Activated B cell treated with CpG ODN at 0.5 μM for 24 hours (primary cell): ENCODE data around the gene GPR26. TPM values are rescaled to one million over a fixed set of nuclear protein-coding genes. Genes with fewer than 3 reads are reported as not detected.

ENCODE experiments used
- ATAC-seq: fragments of 200-7000 bp; cut with Tn5 transposase; one replicate; pipeline ENCODE4 v1.10.0; 2021; ENCODE audit warnings: low read depth, mild to moderate bottlenecking, moderate library complexity
- CTCF ChIA-PET: fragments of 350-600 bp; sonication (Branson Sonifier 250); formaldehyde crosslinking; loops from one replicate; lab custom pipeline; 2021; ENCODE audit warnings: antibody characterized with exemption; lab: Charles Lee
- POLR2A ChIA-PET: fragments of 350-600 bp; sonication (Branson Sonifier 250); formaldehyde crosslinking; loops from one replicate; lab custom pipeline; 2021; ENCODE audit warnings: antibody characterized with exemption; lab: Charles Lee
- DNase-seq: peaks from one replicate; pipeline ENCODE4 v3.0.0; 2022
- H3K27ac Mint-ChIP-seq: one replicate; pipeline ENCODE4 v1.8.0; 2020; ENCODE audit warnings: mixed read lengths
- H3K27me3 Mint-ChIP-seq: one replicate; pipeline ENCODE4 v1.8.0; 2021; ENCODE audit warnings: mixed read lengths
- H3K36me3 Mint-ChIP-seq: one replicate; pipeline ENCODE4 v1.8.0; 2021; ENCODE audit warnings: low read depth, mixed read lengths
- H3K4me1 Mint-ChIP-seq: one replicate; pipeline ENCODE4 v1.8.0; 2021; ENCODE audit warnings: mixed read lengths
- H3K4me3 Mint-ChIP-seq: one replicate; pipeline ENCODE4 v1.8.0; 2020; ENCODE audit warnings: mild to moderate bottlenecking, mixed read lengths
- H3K9me3 Mint-ChIP-seq: one replicate; pipeline ENCODE4 v1.8.0; 2020; ENCODE audit warnings: mixed read lengths
- intact Hi-C: fragments of 100-400 bp; cut with micrococcal nuclease; formaldehyde crosslinking; loops from one replicate; pipeline ENCODE4 v1.15.1; 2024
- total RNA-seq: library from RNA; stranded (reverse); gene quantifications from 2 replicates; pipeline ENCODE4 v1.2.3, GENCODE V29; 2022
- TF ChIP-seq, protein P1 (sequence below): fragments of 200-600 bp; IDR thresholded peaks from one replicate; pipeline ENCODE4 v1.8.0; 2022; ENCODE audit warnings: antibody characterized with exemption, mild to moderate bottlenecking

Gene GPR26
- total RNA-seq, result not detected in 2 replicates

DNA sequence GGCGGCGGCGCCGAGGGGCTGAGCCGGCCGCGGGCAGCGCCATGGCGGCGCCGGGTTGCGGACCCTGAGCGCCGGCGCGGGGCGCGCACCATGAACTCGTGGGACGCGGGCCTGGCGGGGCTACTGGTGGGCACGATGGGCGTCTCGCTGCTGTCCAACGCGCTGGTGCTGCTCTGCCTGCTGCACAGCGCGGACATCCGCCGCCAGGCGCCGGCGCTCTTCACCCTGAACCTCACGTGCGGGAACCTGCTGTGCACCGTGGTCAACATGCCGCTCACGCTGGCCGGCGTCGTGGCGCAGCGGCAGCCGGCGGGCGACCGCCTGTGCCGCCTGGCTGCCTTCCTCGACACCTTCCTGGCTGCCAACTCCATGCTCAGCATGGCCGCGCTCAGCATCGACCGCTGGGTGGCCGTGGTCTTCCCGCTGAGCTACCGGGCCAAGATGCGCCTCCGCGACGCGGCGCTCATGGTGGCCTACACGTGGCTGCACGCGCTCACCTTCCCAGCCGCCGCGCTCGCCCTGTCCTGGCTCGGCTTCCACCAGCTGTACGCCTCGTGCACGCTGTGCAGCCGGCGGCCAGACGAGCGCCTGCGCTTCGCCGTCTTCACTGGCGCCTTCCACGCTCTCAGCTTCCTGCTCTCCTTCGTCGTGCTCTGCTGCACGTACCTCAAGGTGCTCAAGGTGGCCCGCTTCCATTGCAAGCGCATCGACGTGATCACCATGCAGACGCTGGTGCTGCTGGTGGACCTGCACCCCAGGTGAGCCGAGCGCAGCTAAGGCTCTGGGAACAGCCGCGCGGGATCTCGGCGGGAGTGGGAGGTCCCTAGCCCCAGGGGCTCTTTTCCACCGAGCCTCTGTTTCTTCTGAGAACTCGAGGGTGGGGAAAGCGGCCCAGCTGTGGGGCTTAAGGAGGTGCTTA is at the start of gene GPR26:
Gene GPR26 (plus strand): TSS at position 38 of the 919 bp plus-strand sequence. CDS start 53 bp downstream, at position 91.
- no peaks in the 10 kb centered on the region for H3K36me3 Mint-ChIP-seq
- ChIA-PET POLR2A (no interaction called here), CTCF (no interaction called here)
- H3K27me3 Mint-ChIP-seq, result peaks cover 27% of the 10 kb centered on the region
- H3K27ac Mint-ChIP-seq, result no peak within 1 kb of the TSS
- ATAC-seq (no peak), DNase-seq (no peak)
- no peaks in the 10 kb centered on the region for H3K9me3 Mint-ChIP-seq
- no peaks in the 10 kb centered on the region for H3K4me1 Mint-ChIP-seq
- TF ChIP-seq, protein P1, sequence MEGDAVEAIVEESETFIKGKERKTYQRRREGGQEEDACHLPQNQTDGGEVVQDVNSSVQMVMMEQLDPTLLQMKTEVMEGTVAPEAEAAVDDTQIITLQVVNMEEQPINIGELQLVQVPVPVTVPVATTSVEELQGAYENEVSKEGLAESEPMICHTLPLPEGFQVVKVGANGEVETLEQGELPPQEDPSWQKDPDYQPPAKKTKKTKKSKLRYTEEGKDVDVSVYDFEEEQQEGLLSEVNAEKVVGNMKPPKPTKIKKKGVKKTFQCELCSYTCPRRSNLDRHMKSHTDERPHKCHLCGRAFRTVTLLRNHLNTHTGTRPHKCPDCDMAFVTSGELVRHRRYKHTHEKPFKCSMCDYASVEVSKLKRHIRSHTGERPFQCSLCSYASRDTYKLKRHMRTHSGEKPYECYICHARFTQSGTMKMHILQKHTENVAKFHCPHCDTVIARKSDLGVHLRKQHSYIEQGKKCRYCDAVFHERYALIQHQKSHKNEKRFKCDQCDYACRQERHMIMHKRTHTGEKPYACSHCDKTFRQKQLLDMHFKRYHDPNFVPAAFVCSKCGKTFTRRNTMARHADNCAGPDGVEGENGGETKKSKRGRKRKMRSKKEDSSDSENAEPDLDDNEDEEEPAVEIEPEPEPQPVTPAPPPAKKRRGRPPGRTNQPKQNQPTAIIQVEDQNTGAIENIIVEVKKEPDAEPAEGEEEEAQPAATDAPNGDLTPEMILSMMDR, result no peak
- intact Hi-C loops, result no loop called here
- no peak within 1 kb of the TSS for H3K4me3 Mint-ChIP-seq

- H3K4me3 Mint-ChIP-seq, result no peak overlapping the region
- ATAC-seq, result no peak
These were observed 47.9 kb upstream of the GPR26 start for GRCh38 chr10:123618224-123618623.

DNA sequence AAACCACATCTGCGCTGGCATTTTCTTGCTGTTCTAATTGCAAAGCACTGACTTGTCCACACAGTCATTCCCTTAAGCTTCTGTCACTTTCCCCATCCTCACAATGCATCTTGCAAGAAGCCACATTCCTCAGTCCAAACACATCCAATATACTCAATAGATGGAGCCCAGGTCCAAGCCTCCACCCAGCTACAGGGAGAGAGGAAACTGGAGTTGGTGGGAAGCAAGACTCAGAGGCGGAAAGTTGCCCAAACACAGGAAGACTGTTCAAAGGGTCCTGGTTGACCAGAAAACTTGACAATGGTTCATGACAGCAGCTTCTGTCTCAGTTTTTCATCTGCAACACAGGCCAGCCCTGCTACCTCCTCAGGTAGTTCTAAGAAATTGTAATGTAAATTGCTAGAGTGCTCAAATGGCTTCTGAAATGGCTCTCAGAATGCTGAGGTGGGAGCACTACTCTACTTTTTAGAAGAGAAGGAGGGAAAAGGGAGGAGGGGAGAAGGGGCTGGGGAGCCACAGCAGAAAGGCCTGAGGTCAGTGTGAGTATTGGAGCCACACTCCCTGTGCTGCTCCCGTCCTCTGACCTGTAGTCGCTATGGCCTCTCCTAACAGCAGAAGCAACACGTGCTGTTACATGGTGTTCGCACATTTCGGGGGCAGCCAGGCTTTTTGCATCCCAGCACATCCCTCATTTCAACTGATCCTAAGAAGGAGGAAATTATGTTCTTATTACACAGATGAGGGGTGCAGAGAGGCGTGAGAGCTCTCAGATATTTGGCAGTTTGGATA is 46.9 kb upstream of the GPR26 start:
- Mint-ChIP-seq H3K4me3 (no peak overlapping the region), H3K36me3 (no peaks in the 10 kb centered on the region), H3K4me1 (no peaks in the 10 kb centered on the region), H3K9me3 (no peaks in the 10 kb centered on the region), H3K27ac (no peak overlapping the region), H3K27me3 (peaks cover 8% of the 10 kb centered on the region)
- ChIA-PET CTCF (no interaction called here), POLR2A (no interaction called here)
- intact Hi-C loops, result no loop called here
- TF ChIP-seq, protein P1, result no peak
- ATAC-seq (no peak), DNase-seq (no peak)

More at GRCh38 chr10:123618224-123618623, 47.9 kb upstream of the GPR26 start:
- ChIA-PET CTCF (no interaction called here), POLR2A (no interaction called here)
- TF ChIP-seq, protein P1, result no peak
- H3K4me1 Mint-ChIP-seq, result no peaks in the 10 kb centered on the region
- H3K9me3 Mint-ChIP-seq, result no peaks in the 10 kb centered on the region
- H3K27ac Mint-ChIP-seq, result no peak overlapping the region
- no peak for DNase-seq
- intact Hi-C loops, result no loop called here
- H3K36me3 Mint-ChIP-seq, result no peaks in the 10 kb centered on the region
- H3K27me3 Mint-ChIP-seq, result peaks cover 11% of the 10 kb centered on the region

DNA sequence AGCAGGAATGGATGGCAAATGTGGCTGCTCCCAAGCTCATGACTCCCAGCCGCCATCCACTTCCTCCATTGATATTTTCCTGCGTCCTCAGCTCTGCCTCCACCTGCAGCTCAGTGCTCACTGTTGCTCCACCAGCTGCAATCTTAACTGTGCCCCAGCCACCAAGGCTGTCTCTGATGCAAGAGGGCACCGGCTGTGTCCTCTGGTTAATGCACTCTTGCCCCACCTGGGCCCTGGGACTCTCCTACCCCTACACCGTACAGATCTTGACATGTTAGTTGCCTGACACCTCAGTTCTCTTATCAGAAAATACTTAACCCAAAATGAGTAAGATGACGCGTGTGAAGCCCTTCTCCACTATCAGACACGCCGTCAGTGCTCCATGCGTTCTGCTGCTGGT is 45.5 kb upstream of the GPR26 start:
- intact Hi-C loops, result no loop called here
- ChIA-PET POLR2A (no interaction called here), CTCF (no interaction called here)
- TF ChIP-seq, protein P1, result no peak
- Mint-ChIP-seq H3K9me3 (no peaks in the 10 kb centered on the region), H3K27me3 (peaks cover 5% of the 10 kb centered on the region), H3K4me3 (no peak overlapping the region), H3K36me3 (no peaks in the 10 kb centered on the region), H3K4me1 (no peaks in the 10 kb centered on the region), H3K27ac (no peak overlapping the region)
- ATAC-seq (no peak), DNase-seq (no peak)

- no peaks in the 10 kb centered on the region for H3K4me1 Mint-ChIP-seq
- no peak overlapping the region for H3K27ac Mint-ChIP-seq
- H3K36me3 Mint-ChIP-seq, result no peaks in the 10 kb centered on the region
- ChIA-PET CTCF (no interaction called here), POLR2A (no interaction called here)
- intact Hi-C loops, result no loop called here
- H3K9me3 Mint-ChIP-seq, result no peaks in the 10 kb centered on the region
- no peak for ATAC-seq
- H3K27me3 Mint-ChIP-seq, result peaks cover 5% of the 10 kb centered on the region
- DNase-seq, result no peak
- TF ChIP-seq, protein P1, result no peak
- H3K4me3 Mint-ChIP-seq, result no peak overlapping the region
These were observed 44.7 kb upstream of the GPR26 start for GRCh38 chr10:123621492-123621891.
